DND-41 (cell line): ENCODE results near the gene ANGPTL8.

ENCODE experiments used
- ATAC-seq: fragments of 200-7000 bp; cut with Tn5 transposase; 3 replicates; pipeline ENCODE4 v1.9.1; 2021; ENCODE audit warnings: low read depth; ENCODE audit not compliant: insufficient read depth
- DNase-seq: peaks from one replicate; pipeline ENCODE4 v3.0.0-alpha.2; 2020
- H2AFZ ChIP-seq: 2 replicates; pipeline ENCODE4 v1.6.0; 2012; ENCODE audit warnings: low read depth, low read length
- H3K27ac ChIP-seq: 2 replicates; pipeline ENCODE4 v1.5.1; 2012; ENCODE audit warnings: low read length, inconsistent platforms
- H3K27me3 ChIP-seq: fragments of 200-600 bp; sonication (generic); 2 replicates; pipeline ENCODE4 v1.6.0; 2012; ENCODE audit warnings: low read length, mild to moderate bottlenecking, inconsistent platforms; ENCODE audit not compliant: insufficient read depth, poor library complexity
- H3K36me3 ChIP-seq: 2 replicates; pipeline ENCODE4 v1.5.1; 2012; ENCODE audit warnings: low read length, inconsistent platforms; ENCODE audit not compliant: insufficient read depth
- H3K4me1 ChIP-seq: 2 replicates; pipeline ENCODE4 v1.5.1; 2012; ENCODE audit warnings: mild to moderate bottlenecking, low read length; ENCODE audit not compliant: insufficient read depth
- H3K4me2 ChIP-seq: 2 replicates; pipeline ENCODE4 v1.6.0; 2012; ENCODE audit warnings: mild to moderate bottlenecking, moderate library complexity, low read length, inconsistent platforms; ENCODE audit not compliant: insufficient read depth
- H3K4me3 ChIP-seq, 2 experiments: fragments of 200-600 bp in 1 of 2; shearing (Covaris generic) in 1 of 2; 2 replicates each; pipeline ENCODE4 v1.5.1; 2012 to 2016; ENCODE audit warnings: inconsistent platforms in 2 of 2, low read length in 2 of 2, mild to moderate bottlenecking in 2 of 2, low read depth in 1 of 2, moderate library complexity in 1 of 2
- H3K79me2 ChIP-seq: 2 replicates; pipeline ENCODE4 v1.6.0; 2012; ENCODE audit warnings: low read length, inconsistent platforms; ENCODE audit not compliant: insufficient read depth
- H3K9ac ChIP-seq: 2 replicates; pipeline ENCODE4 v1.6.0; 2012; ENCODE audit warnings: low read depth, mild to moderate bottlenecking, inconsistent platforms, low read length, moderate library complexity
- H3K9me3 ChIP-seq: 2 replicates; pipeline ENCODE4 v1.5.1; 2012; ENCODE audit warnings: low read length, moderate library complexity, mild to moderate bottlenecking, inconsistent platforms; ENCODE audit not compliant: insufficient read depth, severe bottlenecking
- H4K20me1 ChIP-seq: 2 replicates; pipeline ENCODE4 v1.6.0; 2012; ENCODE audit warnings: low read length; ENCODE audit not compliant: insufficient read depth
- CTCF ChIP-seq: IDR thresholded peaks from 2 replicates; pipeline ENCODE4 v1.5.1; 2012; ENCODE audit warnings: borderline replicate concordance, low read length, moderate library complexity, mild to moderate bottlenecking; ENCODE audit not compliant: poor library complexity, severe bottlenecking; ENCODE audit errors: extremely low read depth
- EZH2 ChIP-seq: IDR thresholded peaks from 3 replicates; pipeline ENCODE4 v1.6.1; 2012; ENCODE audit warnings: borderline replicate concordance, low read depth, mild to moderate bottlenecking, moderate library complexity, low read length, inconsistent platforms; ENCODE audit not compliant: severe bottlenecking

Gene ANGPTL8

DNA sequence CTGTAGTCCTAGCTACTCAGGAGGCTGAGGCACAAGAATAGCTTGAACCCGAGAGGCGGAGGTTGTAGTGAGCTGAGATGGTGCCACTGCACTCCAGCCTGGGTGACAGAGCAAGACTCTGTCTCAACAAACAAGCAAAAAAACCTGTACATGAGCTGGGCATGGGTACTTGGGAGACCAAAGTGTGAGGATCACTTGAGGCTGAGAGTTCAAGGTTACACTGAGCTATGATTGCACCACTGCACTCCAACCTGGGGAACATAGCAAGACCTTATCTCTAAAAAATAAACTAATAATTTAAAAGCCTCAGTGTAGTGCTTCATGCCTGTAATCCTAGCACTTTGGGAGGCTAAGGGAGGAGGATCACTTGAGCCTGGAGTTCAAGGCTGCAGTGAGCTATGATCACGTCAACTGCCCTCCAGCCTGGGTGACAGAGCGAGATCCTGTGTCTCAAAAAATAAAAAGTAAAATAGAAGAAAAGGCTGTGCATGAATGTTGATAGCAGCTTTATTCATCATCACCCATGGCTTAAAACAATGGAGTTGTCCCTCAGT lies 35.2 kb downstream of the ANGPTL8 start:
- ATAC-seq (no peak), DNase-seq (no peak)
- peaks cover 13% of the 10 kb centered on the region for H3K4me1 ChIP-seq
- H2AFZ ChIP-seq, result no peak overlapping the region
- H3K36me3 ChIP-seq, result no peaks in the 10 kb centered on the region
- no peak for TF ChIP-seq CTCF
- no peak for TF ChIP-seq EZH2
- H3K9ac ChIP-seq, result no peak overlapping the region
- H3K27me3 ChIP-seq, result no peaks in the 10 kb centered on the region
- H3K4me3 ChIP-seq, result no peak overlapping the region
- no peaks in the 10 kb centered on the region for H3K79me2 ChIP-seq
- H3K9me3 ChIP-seq, result peaks cover 21% of the 10 kb centered on the region
- H3K27ac ChIP-seq, result no peak overlapping the region
- peaks cover 3% of the 10 kb centered on the region for H4K20me1 ChIP-seq
- H3K4me2 ChIP-seq, result no peak overlapping the region

- Histone ChIP-seq H3K79me2 (no peaks in the 10 kb centered on the region), H3K4me1 (peaks cover 24% of the 10 kb centered on the region), H3K9ac (no peak overlapping the region), H3K27me3 (no peaks in the 10 kb centered on the region), H3K4me3 (no peak overlapping the region), H3K27ac (no peak overlapping the region), H3K9me3 (peaks cover 21% of the 10 kb centered on the region), H4K20me1 (peaks cover 3% of the 10 kb centered on the region), H3K36me3 (no peaks in the 10 kb centered on the region), H2AFZ (no peak overlapping the region), H3K4me2 (no peak overlapping the region)
- TF ChIP-seq EZH2, result no peak
- ATAC-seq, result no peak
- DNase-seq, result no peak
These were observed 39.3 kb downstream of the ANGPTL8 start for GRCh38 chr19:11278670-11279069.

DNA sequence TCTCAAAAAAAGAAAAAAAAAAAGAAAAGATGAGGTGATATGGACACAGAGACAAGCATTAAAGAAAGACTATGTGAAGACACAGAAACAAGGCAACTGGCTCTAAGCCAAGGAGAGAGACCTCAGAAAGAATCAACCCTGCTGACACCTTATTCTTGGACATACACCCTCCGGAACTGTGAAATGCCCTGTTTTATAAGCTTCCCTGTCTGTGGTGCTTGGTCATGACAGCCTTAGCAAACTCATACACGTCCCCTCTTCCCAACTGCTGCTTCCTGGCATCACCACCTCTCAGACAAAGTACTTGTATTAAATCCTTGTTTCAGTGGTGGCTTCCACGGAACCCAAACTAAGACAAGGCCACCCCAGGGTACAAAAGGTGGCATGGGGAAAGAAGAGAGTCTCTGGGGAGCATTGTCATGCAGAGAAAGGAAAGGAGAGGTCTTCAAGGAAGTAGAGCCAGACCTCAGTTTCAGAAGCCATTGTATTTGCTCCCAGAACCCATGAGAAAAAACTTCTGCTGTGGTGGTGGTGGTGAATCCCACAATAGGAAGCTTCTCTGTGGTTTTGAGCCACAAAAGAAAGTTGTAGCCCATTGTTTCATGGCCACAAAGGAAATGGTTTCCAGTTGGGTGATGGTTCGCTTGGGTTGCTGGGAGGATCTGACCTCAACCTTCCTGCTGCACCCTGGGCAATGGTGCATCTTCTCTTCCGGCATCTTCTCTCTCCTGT lies 40.3 kb downstream of the ANGPTL8 start:
- peak; percentile 92 for DNase-seq
- no peaks in the 10 kb centered on the region for H4K20me1 ChIP-seq
- ATAC-seq, result peak; percentile 94
- no peak for TF ChIP-seq EZH2
- no peak for TF ChIP-seq CTCF
- H3K79me2 ChIP-seq, result no peaks in the 10 kb centered on the region
- H3K27ac ChIP-seq, result peak overlapping the region; percentile 71
- no peaks in the 10 kb centered on the region for H3K36me3 ChIP-seq
- peaks cover 24% of the 10 kb centered on the region for H3K4me1 ChIP-seq
- H3K27me3 ChIP-seq, result no peaks in the 10 kb centered on the region
- H3K4me2 ChIP-seq, result peak overlapping the region; percentile 38
- H3K4me3 ChIP-seq, result peak overlapping the region in 1 of 2 experiments; percentile 13; a peak in 1 of 4 replicates
- 0 out of 2 replicates have a peak overlapping the region, but pooled peaks have one; percentile 3 for H2AFZ ChIP-seq
- peaks cover 21% of the 10 kb centered on the region for H3K9me3 ChIP-seq
- no peak overlapping the region for H3K9ac ChIP-seq

DNA sequence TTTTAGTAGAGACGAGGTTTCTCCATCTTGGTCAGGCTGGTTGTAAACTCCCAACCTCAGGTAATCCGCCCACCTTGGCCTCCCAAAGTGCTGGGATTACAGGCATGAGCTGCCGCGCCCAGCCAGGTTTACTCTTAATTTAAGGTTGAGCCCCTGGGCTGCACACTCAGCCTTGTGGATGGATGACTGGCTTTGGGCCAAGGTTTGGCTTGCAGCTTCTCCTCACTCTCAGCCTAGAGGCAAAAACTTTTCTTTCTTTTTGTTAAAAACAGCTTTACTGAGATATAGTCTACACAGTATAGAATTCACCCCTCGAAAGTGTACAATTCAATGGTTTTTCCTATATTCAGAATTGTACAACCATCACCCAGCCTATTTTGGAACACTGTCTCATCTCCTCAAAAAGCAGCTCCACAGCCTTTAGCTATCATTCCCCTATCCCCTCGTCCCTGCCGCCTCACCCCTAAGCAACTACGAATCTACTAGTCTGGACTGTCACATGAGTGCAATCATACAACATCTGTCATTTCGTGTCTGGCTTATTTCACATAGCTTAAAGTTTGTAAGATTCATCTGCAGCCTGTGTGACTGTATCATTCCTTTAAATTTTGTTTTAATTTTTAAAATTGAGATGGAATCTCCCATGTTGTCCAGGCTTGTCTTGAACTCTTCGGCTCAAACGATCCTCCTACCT lies 42.1 kb downstream of the ANGPTL8 start:
- Histone ChIP-seq H3K27ac (no peak overlapping the region), H3K9ac (no peak overlapping the region), H3K4me1 (peaks cover 25% of the 10 kb centered on the region), H4K20me1 (no peaks in the 10 kb centered on the region), H3K36me3 (no peaks in the 10 kb centered on the region), H2AFZ (no peak overlapping the region), H3K9me3 (peaks cover 21% of the 10 kb centered on the region), H3K27me3 (no peaks in the 10 kb centered on the region), H3K4me3 (no peak overlapping the region), H3K79me2 (no peaks in the 10 kb centered on the region), H3K4me2 (no peak overlapping the region)
- DNase-seq (no peak), ATAC-seq (no peak)
- TF ChIP-seq CTCF (no peak), EZH2 (no peak)
